ENCODE results near the gene PCLAF.
"Not testable (repeated sequence)": the region's sequence is repeated elsewhere in the genome, so short reads cannot be mapped to it uniquely, and the experiment has no call there.

The PCLAF gene

GRCh38 chr15:64381000-64381751 lies at the start of gene PCLAF:
Gene PCLAF (minus strand): TSS chr15:64381441. CDS start chr15:64381371, 70 bp downstream.
- peak; percentile 97 for DNase-seq

GRCh38 chr15:64430000-64430735 lies 48.9 kb upstream of the PCLAF start:
- DNase-seq = no peak

DNA sequence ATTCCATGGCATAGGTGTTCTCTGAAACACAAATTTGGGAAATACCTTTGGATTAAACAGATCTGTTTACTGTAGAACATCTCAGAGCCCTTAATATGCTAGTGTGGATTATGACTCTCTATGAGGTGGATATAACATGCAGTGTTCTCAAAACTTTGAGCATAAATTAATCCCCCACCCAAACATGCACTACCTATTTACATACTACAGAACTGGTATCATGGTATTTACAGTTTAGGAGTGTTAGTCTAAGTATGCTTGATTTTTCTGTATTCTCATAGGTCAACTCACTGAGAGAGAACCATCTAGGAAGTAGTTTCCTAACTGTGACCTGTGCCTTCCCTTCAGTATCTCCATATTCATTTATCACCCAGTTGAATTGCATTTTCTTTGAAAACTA lies 48.2 kb upstream of the PCLAF start:
- DNase-seq = no peak

- DNase-seq = no peak
These were observed 45.7 kb upstream of the PCLAF start for GRCh38 chr15:64426845-64427465.

- no peak for DNase-seq
These were observed 44.0 kb upstream of the PCLAF start for GRCh38 chr15:64425221-64425620.

- no peak for DNase-seq
These were observed 42.7 kb upstream of the PCLAF start for GRCh38 chr15:64423970-64424369.

- no peak for DNase-seq
These were observed 41.5 kb upstream of the PCLAF start for GRCh38 chr15:64422697-64423096.

DNA sequence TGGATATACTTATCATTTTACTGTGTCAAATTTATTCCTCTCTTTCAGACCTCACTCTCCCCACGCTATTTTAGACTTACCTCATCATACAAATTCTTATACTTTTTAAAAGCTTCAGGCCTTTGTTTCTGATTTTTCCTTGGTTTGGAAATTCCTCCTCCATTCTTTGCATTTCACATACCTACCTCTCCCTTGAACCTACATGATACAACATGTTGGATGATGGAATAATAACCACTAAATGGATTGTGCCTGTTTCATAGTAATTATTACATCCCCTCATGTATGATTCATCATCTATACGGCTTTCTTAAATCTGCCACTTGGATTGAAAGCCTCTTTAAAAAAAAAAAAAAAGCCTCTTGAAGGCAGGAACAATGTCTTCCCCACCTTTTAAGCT lies 31.0 kb upstream of the PCLAF start:
- DNase-seq = no peak

DNA sequence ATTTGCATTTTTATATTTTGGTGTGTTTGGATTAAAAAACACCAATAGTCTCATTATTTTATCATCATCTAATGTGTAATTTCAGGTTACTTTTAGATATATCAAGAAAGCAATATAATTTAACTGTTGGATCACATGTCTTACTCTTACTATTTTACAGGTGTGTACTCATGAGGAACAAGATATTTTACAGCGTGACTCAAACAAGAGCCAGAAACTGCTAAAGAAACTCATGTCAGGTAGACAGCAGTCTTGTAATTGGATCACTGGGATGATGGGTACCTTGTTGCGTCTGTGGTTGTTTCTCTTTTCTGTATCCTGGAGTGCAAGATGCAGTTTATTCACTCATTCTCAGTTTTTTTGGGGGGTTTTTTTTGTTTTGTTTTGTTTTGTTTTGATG lies 19.3 kb upstream of the PCLAF start:
- DNase-seq = no peak

GRCh38 chr15:64398575-64398974 lies 17.3 kb upstream of the PCLAF start:
- no peak for DNase-seq

- no peak for DNase-seq
These were observed 15.5 kb upstream of the PCLAF start for GRCh38 chr15:64396789-64397188.

DNA sequence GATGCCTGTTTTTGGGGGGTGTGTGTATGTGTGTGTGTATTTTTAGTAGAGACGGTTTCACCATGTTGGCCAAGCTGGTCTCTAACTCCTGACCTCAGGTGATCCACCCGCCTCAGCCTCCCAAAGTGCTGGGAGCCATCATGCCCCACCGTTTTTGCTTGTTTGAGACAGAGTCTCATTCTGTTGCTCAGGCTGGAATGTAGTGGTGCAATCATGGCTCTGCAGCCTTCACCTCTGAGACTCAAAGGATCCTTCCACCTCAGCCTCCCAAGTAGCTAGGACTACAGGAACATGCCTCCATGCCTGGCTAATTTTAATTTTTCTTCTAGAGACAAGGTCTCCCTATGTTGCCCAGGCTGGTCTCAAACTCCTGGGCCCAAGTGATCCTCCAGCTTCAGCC lies 11.2 kb upstream of the PCLAF start:
- not testable (repeated sequence) for DNase-seq

DNA sequence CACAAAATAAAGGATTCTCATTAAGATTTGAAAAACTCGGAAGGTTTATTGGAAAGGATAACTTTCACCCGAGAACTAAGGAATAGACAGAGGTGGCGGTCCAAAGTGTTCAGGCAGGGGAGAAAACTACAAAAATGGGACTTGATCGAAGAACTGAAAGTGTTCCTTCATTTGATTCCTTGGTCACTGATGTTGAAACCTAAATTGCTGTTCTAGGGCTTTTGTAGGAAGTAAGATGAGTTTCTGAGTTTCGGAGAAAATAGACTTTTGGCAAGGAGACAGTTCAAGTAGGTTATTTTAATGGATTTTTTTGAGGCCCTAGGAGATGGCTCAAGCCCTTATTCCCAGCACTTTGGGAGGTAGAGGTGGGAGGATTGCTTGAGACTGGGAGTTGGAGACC lies 7.8 kb upstream of the PCLAF start:
- DNase-seq = no peak

- DNase-seq = peak; percentile 97
These were observed 6.4 kb upstream of the PCLAF start, which contains the start of gene TRIP4 for GRCh38 chr15:64387562-64388168. Gene TRIP4 (plus strand): TSS chr15:64387836. CDS start chr15:64387864, 28 bp downstream.

GRCh38 chr15:64386291-64386690 lies 5.0 kb upstream of the PCLAF start:
- no peak for DNase-seq

DNA sequence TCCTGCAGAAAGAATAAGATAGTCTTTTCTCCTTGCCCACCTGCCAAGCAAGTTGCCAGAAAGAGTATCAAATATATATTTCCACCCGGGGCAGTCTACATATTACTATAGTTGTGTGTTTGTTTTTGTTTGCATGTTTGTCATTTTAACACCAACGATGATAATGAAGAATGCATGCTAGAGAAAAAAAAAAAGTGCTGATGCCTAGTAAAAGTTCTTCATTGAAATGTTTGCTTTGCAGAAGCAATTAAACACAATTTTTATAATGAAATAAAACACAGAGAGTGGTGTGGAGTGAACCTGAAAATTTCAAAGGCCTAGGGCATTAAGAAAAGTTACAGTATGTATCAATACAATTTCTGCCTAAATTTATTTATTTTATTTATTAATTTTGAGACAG lies 2.5 kb upstream of the PCLAF start:
- no peak for DNase-seq

- not testable (repeated sequence) for DNase-seq
These were observed 941 bp downstream of the PCLAF start for GRCh38 chr15:64380130-64380870.

DNA sequence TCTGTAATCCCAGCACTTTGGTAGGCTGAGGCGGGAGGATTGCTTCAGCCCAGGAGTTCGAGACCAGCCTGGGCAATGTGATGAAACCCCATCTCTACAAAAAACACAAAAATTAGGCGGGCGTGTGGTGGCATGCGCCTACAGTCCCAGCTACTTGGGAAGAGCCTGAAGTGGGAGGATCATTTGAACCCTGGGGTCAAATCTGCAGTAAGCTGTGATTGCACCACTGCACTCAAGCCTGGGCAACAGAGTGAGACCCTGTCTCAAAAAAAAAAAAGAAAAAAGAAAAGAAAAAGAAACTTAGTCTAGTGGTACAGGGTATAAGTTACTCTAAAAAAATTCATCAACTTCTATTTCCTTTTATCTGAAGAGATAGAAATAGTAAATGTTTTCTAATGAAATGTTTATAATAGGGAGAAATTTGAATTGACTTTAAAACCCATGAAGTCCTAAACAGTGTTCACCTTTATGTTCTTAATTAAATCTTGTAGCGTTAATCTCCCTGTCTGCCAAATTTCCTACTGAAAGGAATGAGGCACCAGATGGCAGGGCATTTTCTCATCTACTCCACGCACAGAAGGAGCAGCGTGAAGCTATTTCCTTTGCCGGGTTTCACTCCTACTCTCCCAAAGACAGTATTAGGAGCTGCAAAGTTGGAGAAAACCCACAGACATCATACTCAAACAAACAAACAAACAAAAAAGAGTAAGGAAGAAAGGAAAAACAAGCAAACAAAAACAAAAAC lies 1.9 kb downstream of the PCLAF start:
- DNase-seq = no peak

- no peak for DNase-seq
These were observed 7.9 kb downstream of the PCLAF start for GRCh38 chr15:64373360-64373759.

- DNase-seq = not testable (repeated sequence)
These were observed 9.9 kb downstream of the PCLAF start for GRCh38 chr15:64371383-64371782.

GRCh38 chr15:64369078-64369607 lies 12.1 kb downstream of the PCLAF start:
- DNase-seq = no peak

DNA sequence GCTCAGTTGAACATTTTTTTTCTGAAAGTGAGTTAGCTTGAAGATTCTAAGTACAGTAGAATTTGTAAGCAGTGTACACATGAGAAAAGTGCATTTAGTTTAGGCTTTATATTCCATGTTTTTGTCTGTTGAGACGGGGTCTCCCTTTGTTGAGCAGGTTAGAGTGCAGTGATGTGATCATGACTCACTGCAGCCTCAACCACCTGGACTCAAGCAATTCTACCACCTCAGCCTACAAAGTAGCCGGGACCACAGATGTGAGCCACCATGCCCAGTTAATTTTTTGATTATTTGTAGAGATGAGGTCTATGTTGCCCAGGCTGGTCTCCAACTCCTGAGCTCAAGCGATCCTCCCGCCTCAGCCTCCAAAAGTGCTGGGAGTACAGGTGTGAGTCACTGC lies 20.0 kb downstream of the PCLAF start:
- DNase-seq = no peak
